Suppressor macrophage treated with lipopolysaccharide for 4 hours (primary cell): ENCODE data around the gene FOXF2.

ENCODE experiments used
- DNase-seq: peaks from one replicate; pipeline ENCODE4 v3.0.0-alpha.2; 2020

FOXF2 gene

DNA sequence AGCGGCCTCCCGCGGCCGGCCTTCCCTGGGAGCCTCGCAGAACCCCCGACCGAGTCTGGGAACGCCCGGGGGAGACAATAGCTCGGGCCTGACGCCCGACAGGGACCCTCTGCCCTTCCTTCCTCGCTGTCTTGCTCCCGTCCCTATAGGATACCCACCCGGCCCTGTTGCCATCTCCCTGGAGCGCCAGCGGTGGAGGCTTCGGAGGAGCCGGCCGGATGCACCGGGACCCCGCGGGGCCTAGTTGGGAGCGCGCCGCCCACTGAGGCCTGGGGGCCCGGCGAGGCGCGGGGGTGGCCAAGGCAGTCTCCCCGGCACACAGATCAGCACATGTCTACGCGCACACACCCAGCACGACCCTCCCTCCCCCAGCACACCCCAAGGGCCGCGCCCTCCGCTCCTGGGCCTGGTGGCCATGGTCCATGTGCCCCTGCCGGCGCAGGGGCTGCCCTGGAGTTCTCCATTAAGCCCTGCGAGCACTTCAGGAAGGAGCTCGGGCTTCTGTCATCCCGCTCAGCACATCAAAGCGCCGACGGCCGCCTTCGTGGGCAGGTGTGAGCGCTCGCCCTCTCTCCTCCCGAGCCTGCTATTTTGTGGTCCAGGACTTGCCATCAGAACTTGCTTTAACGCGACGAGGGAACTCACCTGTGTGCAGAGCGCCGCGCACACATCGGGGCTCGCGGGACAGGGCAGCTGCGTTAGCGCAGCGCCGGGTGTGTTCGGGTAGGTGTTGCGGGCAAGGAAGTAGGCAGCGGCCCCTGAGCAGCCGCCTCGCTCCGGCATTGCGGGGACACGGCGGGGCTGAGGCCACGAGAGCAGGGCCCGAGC is 3.7 kb downstream of the FOXF2 start:
- DNase-seq = no peak

DNA sequence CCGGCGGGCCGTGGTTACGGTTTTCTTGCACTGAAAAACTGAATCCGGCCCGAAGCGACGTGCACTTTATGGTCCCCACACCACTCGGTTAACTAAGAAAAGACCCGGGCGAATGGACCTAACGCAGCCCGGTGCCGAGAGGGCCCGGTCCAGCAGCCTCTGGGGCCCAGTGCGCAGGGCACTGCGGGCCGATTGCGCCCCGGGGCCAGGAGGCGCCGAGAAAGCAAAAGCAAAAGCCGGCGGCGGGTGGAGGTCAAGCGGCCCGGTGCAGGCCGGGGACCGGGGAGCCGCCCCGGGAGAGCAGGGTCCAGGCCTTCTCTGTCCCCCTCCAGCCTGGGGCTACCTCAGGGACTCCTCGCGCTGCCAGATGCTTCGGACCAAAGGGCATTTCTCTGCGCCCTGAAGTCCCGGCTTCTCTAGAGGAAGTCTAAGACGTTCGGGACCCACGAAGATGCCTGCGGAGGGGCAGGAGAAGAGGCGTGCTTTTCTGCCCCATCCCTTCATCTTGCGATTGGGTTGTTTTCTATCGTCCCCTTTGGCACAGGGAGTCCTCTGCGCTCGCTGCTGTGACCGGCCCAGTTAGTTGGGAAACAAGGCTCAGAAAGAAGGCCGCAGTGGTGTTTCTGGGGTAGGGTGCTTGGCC is 4.4 kb downstream of the FOXF2 start:
- no peak for DNase-seq

DNA sequence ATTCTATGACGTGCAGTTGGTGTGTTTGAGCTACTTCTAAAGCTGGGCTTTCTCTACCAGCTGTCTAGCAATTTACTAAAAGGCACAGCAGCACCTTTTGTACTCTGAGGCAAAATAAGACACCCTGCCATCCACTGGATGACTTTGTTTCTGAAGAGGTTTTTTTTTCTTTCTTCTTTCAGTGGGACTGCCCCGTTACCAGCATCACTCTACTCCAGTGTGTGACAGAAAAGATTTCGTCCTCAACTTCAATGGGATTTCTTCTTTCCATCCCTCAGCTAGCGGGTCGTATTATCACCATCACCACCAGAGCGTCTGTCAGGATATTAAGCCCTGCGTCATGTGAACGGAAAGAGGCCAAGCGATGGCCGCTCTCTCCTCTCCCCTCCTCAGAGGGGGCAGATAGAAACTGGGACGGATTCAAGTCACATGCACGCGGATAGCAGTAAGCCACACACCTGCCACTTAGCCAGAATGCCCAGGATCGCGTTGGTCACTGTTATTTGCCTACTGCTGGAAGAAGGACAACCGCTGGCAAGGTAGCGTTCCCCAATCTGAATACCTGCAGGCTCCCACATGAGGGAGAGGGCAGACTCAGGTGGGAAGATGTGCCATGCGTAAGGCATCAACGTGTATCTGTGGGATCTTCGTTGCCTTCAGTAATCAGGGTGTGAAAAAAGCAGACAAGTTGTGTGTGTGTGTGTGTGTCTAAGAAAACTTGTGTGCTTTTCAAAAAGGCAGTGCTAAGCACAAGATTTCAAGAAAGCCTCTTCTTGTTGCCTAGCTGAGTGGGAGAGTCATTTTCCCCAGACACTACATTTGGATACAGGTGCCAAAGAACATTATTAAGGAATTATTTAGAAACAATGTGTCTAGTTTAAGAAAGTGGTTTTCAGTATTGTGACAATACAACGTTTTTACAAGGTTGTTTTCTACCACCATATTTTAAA is 5.4 kb downstream of the FOXF2 start:
- DNase-seq = no peak

DNA sequence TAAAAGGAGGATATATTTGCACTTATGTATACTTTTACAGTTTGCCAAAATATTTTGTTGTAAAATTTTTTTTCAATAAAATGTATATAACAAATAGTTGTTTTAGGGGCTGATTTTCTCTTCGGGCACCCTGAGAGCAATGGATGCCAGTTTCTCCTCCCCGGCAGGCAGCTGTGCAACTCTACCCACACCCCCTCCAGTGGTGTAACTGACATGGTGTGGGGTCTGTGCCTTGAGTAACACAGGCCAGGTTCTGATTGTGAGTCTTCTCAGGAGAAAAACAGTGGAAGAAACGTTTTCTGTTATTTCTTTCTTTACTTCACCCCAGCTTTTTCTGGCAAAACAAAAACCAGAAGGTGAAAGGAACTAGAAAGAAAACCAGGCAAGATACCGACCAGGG is 6.1 kb downstream of the FOXF2 start:
- no peak for DNase-seq

DNA sequence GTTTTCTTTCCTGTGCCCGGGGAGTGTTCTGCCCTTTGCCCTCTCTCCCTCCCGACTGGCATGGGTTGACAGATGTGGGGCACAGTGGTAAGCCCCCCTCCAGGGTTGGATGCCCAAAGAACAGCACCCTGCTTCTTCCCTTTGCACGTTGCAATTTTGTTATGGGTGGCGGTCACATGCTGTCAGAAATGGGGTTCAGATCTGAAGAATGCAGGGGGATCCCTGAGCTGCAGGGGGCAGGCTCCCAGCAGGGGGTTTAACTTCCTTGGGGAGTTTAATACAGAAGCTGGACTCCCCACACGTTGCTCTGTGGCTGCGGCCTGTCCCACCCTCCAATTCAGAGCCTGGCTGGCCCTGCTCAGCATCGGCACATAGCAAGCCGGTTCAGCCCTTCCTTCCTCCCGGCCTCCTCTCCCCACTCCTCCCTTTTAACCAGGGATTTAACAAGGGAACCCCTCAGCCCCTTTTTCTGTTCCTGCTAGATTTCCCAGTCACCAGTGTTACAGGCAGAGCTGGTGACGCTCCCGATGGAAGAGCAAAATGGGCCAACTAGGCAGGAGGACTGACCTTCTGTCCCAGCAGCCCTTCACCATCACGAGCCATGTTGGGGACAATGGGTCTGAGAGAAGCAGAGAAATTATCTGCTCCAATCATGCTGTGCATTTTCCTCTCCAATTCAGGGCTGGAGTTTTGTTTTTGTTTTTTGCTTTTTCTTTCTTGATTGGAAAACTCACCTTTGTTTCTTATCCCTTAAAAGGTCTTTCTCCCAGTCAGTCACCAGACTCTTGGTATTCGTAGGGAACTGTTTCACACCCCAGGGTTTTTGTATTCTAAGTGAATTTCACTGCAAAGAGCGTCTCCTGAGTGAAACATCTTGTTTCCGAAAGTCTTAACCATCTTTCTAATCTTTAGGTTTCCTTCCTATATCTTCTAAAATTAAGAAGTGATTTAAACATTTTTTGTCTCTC is 6.8 kb downstream of the FOXF2 start:
- DNase-seq = no peak

DNA sequence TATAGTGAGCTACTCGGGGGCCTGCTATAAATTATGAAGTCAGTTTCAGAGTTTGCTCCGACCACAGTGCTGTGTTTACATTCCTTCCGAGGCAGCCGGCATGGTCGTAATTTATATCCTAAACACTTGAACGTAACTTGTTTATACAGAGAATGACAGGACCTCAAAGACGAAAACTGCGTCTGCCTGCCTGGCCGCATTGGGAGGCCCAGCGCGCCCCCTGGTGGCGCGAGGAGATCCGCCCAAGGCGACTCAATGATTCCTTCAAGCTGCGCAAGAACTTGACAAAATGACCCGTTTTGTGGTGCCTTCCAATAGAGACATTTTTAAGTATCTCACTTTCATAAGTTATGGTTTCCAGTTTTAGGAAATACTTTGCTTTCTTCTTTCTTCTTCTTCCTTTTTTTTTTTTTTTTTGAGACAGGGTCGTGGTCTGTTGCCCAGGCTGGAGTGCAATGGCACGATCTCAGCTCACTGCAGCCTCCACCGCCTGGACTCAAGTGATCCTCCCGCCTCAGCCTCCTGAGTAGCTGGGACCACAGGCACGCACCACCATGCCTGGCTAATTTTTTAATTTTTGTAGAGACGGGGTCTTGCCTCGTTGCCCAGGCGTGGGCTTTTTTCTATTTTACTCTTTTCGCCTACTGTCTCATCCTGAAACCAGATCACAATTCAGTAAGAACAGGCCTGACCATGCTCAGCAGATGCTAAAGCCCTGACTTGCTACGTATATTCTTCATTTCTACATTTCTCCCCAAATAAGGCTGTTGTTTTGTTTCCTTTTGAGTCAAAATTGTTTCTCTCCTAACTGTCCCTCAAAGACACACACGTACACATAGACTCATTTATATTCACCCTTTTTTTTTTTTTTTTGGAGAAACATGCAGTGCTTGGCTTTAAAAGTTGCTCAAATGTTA is 7.8 kb downstream of the FOXF2 start:
- peak; percentile 80 for DNase-seq

DNA sequence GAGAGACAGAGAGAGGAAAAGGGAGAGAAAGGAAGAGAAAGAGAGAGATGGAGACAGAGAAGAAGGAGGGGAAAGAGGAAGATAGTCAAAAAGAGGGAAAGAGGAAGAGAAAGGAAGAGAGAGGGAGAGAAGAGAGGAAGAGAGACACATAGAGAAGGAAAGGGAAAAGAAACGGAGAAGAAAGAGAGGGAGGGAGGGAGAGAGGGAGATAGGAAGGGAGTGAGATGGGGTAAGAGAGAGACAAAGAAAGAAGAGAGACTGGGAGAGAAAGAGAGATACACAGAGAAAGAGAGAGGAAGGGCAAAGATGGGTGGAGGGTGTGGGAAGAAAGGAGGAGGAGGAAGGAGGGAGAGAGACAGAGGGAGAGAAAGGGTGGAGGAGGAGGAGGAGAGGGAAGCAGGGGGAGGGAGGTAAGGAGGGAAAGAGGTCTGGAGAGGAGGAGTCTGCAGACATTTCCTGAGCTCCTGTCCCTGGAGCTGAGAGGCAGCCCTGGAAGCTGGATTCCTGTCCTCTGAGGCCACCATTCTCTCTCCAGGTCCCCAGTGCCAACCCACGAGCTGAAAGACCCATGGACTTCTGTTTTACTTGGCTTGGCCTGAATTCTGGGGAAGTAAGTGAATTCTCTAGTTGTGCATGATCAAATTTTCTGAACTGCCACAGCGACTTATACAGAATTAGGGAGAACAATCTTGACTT is 9.9 kb downstream of the FOXF2 start:
- DNase-seq = no peak

DNA sequence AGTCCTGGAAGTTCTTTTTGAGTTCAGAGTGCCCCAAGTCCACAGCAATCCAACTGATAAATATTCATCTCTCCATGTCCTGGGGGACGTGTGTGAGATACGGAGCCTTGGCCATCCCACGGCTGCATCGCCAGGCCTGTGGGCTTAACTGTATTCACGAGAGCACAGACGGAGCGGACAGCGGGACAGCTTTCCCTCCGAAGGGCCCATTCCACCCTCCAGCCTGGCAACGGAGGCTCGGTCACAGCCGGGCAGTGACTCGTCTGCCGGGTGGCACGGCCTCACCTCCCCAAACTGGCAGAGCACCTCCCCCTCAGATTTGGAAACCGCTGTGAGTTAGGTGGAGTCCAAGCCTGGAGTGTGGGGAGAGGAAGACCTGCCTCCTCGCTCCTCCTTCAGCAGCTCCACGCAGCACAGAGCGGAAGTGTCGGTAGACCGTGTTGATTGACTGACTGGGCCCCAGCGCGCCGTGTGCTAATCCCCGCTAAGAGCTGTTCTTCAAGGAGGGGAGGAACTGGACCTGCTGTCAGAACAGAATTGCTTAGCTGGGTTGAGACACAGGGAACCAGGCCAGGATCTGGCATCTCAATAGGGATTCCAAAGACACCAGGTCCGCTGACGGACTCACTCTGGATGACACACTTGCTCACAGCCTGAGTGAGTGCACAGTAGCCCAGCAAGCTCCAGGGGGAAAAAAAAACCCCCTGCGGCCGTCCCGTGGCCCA is 10.9 kb downstream of the FOXF2 start:
- DNase-seq = no peak

DNA sequence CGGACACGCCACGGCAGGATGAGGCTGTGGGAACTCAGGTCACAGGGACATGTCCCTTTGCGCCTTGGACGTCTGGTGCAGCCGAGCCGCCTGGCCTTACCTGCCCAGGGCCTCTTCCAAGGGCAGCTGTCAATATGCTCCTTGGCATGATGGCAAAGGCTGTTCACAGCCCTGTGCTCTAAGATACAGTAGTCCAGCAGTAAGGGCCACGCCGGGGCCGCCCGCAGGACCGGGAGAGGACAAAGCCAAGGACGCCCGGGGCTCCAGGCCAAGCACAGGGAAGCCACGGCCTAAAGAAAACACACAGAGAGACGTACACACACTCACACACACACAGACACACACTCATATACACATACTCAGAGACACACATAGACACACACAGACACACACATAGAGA is 13.0 kb downstream of the FOXF2 start:
- DNase-seq = no peak

DNA sequence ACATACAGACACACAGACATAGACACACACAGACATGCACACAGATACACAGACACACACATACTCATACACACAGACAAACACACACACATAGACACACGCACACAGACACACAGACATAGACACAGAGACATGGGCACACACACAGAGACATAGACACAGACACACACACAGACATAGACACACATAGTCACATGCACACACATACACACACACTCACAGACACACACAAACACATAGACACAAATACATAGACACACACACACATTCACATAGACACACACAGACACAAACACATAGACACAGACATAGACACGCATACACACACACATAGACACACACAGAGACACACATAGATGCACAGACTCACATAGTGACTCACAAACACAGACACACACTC is 13.5 kb downstream of the FOXF2 start:
- no peak for DNase-seq

DNA sequence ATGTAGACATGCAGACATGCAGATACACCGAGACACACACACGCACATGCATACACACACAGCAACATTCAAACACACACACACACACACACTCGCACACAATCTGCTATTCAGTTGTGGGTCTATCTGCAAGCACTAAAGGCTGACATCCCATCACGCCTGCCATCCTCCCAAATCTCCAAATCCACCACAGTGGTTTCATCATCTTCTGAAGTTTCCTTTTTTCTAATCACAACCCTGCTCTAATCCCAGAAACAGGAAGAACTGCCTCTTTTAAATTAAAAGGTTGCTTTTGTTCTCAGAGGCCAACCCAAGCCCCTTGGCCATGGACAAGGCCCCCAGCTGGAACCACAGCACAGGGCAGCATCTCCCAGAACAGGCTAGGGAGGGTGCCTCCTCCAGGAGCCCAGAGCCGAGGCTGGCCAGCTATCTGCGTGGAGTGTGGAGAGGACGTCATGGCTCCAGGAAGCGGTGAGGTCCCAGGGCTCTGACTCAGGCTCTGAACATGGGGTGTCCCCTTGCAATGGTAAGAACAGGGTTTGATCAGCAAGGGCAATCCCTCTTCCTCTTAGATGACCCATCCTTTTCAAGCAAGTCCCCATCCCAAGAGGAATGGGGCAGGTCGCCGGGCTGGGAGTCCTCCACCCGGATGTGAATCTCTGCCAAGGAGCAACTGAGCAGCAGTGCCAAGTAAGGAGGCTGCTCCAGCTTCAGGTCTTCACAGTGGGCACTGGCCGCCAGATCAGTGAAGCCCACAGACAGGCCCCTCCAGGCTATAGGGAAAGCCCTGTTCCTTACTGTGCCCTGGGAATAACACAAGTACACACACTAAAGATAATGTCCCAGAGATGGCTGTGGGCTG is 14.7 kb downstream of the FOXF2 start:
- DNase-seq = peak; percentile 68

DNA sequence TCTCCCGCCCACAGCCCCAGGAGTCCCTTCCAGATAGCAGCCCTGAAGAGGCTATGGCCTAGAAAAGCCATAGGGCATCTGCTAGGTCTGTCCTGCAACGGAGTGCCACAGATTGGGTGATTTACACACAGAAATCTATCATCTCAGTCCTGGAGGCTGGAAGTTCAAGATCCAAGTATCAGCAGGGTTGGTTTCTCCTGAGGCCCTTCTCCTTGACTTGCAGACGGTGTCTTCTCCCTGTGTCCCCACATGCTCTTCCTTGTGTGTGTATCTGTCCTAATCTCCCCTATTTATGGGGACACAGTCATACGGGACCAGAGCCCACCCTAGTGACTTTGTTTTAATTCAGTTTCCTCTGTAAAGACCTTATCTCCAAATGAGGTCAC is 15.3 kb downstream of the FOXF2 start:
- no peak for DNase-seq

DNA sequence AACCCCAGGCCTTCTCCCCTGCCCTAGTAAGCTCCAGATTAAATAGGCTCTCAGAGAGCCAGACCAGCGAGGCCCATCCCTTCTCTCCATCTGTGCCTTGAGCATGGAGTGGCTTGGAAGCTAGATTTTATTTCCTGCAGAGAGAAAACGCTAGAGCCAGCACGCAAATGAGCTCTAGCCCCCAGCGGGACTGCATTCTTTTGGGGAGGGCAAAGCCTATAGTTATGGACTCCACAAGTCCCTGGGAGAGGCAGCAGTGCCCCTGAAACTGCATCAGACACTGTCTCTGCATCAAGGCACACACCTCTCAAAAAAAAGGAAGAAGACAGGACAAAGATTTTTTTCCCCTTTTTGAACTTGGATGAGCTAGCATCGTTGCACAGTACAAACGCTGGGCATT is 15.8 kb downstream of the FOXF2 start:
- DNase-seq = no peak

DNA sequence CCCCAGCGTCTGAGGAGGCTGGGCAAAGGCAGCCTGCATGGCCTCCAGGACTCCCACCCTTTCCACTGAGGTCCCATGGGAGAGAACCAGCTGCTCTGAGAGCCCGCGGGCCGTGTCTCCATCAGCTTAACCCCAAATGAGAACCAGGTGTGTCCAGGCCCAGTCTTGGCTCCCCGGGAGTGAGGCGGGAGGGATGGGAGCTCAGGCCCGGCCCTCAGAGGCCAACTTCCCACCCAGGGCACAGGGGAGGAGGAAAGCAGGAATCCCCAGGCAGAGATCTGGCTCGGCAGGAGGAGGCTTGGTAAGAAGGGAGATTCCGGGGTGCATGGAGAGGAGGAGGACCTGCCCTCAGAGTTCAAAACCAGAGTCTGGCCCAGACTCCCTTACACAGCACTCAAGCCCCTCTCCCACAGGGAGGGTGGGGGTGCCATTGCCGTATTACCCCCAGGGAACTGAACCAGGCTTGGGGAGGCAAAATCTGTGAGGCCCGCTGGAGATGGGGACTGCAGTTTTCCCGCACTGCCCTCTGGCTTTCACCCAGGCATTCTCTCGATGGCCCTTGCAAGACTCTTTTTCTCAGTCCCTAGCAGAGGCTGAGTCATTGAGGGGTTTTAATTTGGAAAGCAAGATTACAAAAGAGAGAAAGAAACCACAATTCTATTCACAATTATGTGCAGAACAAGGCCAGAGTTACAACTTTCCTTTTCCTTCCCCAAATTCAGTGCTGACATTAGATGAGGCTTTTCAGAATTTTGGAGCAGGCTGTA is 17.1 kb downstream of the FOXF2 start:
- peak; percentile 60 for DNase-seq

DNA sequence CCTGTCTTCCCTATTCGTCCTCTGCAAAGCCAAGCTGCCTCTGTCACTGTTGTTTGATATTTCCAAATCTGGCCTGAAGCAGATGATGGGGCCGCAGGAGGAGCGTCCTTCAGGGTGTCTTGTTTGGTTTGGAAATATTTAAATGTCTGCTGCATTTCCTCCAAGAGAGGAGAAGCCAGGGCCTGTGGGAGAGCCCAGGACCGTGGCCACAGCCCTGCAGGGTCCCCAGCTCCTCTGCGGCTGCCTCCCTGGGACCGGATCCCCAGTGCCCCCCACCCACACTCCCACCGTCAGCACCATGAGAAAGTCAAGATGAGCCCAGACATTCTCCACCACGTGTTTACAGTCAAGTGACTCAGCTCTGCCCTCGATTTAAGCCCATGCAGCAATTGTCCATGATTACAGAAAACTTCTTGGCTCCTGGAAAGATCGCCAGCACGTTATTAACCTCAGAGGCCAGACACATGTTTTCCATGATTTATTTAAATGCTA is 18.2 kb downstream of the FOXF2 start:
- no peak for DNase-seq

DNA sequence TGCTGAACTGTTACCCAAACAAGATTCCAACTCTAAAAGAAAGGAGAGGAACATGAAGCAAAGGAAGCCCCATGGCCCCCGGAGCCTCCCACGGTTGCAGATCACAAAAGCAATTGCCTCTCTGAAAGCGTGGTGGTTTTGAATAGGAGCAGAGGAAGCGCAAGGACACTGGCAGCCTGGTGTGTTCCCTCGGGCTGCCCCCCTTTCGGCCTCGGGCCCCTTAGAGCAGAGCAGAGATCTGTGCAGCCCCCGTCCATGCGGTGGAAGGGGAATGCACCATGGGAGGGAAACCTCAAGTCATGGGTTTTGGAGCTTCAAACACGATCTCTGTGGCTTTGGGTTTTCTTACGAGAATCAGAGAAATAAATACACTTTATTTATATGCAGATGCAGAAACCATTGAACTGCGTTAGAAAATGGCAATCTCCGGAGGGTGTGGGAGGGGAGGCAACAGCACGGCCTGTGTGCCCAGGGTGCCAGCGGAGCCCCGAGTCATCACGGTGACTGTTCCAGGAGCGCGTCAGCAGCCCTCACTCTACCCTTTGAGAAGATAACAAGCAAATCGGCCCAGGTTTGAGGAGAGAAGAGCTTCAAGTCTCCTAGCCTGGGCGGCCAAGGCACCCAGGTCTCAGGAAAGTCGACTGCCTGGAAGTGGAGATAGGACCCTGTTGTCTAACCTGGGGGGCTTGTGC is 20.5 kb downstream of the FOXF2 start:
- no peak for DNase-seq

DNA sequence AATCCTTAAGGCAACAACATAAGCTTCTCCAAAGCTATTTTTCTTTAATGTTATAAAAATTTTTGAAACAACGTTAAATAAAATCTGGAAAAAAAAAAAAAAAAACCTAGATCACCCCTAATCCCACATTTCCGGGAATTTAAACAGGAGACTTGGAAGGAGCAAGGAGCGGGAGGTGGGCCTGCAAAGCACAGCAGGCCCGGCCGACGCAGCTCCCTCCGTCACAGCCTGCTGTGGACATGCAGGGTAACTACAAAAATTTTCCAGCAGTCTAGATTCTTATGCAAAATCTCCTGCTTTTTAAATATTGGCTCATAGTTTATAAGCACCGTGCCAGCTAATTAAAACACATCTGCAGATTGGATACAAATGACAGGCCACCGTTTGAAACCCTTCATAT is 23.5 kb downstream of the FOXF2 start:
- no peak for DNase-seq
